Ascending aorta (tissue), 2 donors: ENCODE results near the gene TLR3. TPM values are rescaled to one million over a fixed set of nuclear protein-coding genes. Genes with fewer than 3 reads are reported as not detected.

Source experiments
- DNase-seq, 2 donors: peaks; one replicate each; pipeline ENCODE4 v3.0.0-alpha.2; 2019; ENCODE audit warnings: low spot score in 2 of 2
- H3K27ac ChIP-seq, 2 donors: fragments of 200-600 bp; sonication (generic); one replicate each; pipeline ENCODE4 v1.5.1; 2016 to 2017; ENCODE audit warnings: mild to moderate bottlenecking in 1 of 2
- H3K27me3 ChIP-seq: fragments of 200-600 bp; sonication (generic); one replicate; pipeline ENCODE4 v1.5.1; 2017
- H3K36me3 ChIP-seq, 2 donors: fragments of 200-600 bp; sonication (generic); one replicate each; pipeline ENCODE4 v1.5.1; 2016
- H3K4me1 ChIP-seq, 2 donors: fragments of 200-600 bp; sonication (generic); one replicate each; pipeline ENCODE4 v1.5.1; 2016 to 2017; ENCODE audit warnings: mild to moderate bottlenecking in 1 of 2
- H3K4me3 ChIP-seq, 2 donors: fragments of 200-600 bp; sonication (generic); one replicate each; pipeline ENCODE4 v1.5.1; 2016 to 2017; ENCODE audit warnings: mild to moderate bottlenecking in 1 of 2
- H3K9me3 ChIP-seq, 2 donors: fragments of 200-600 bp; sonication (generic); one replicate each; pipeline ENCODE4 v1.5.1; 2016
- intact Hi-C: fragments of 100-400 bp; cut with DNase I; formaldehyde crosslinking; loops from one replicate; pipeline ENCODE4 v1.15.1; 2023
- total RNA-seq: library from RNA; depleted of rRNA; stranded (reverse); fragments of >200 nt; gene quantifications from one replicate; pipeline ENCODE4 v1.1.0, GENCODE V29; 2016
- TF ChIP-seq, protein P1 (sequence below), 3 experiments: fragments of 200-600 bp in 2 of 3; fragments of 450-650 bp in 1 of 3; sonication (generic) in 2 of 3; IDR thresholded peaks; one replicate each; pipeline ENCODE4 v1.5.1; 2016 to 2019; ENCODE audit warnings: antibody characterized with exemption in 3 of 3, mild to moderate bottlenecking in 1 of 3, moderate library complexity in 1 of 3

TLR3 gene
- total RNA-seq, 1 donor from 2014 or later: 19.9 TPM

DNA sequence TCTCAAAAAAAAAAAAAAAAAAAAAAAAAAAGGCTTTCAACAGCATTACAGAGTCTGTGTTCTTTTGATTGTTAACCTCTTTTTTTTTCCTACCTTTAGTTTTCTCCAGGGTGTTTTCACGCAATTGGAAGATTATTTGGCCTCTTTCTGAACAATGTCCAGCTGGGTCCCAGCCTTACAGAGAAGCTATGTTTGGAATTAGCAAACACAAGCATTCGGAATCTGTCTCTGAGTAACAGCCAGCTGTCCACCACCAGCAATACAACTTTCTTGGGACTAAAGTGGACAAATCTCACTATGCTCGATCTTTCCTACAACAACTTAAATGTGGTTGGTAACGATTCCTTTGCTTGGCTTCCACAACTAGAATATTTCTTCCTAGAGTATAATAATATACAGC, 13.3 kb downstream of the TLR3 start:
- Histone ChIP-seq H3K4me1 (no peaks in the 10 kb centered on the region), H3K36me3 (no peaks in the 10 kb centered on the region), H3K27me3 (no peaks in the 10 kb centered on the region), H3K27ac (no peak overlapping the region), H3K9me3 (no peaks in the 10 kb centered on the region), H3K4me3 (no peak overlapping the region)
- TF ChIP-seq, protein P1, sequence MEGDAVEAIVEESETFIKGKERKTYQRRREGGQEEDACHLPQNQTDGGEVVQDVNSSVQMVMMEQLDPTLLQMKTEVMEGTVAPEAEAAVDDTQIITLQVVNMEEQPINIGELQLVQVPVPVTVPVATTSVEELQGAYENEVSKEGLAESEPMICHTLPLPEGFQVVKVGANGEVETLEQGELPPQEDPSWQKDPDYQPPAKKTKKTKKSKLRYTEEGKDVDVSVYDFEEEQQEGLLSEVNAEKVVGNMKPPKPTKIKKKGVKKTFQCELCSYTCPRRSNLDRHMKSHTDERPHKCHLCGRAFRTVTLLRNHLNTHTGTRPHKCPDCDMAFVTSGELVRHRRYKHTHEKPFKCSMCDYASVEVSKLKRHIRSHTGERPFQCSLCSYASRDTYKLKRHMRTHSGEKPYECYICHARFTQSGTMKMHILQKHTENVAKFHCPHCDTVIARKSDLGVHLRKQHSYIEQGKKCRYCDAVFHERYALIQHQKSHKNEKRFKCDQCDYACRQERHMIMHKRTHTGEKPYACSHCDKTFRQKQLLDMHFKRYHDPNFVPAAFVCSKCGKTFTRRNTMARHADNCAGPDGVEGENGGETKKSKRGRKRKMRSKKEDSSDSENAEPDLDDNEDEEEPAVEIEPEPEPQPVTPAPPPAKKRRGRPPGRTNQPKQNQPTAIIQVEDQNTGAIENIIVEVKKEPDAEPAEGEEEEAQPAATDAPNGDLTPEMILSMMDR (IDR thresholded peaks at IDR 0.05): no peak
- intact Hi-C loops: no loop called here
- DNase-seq: no peak

DNA sequence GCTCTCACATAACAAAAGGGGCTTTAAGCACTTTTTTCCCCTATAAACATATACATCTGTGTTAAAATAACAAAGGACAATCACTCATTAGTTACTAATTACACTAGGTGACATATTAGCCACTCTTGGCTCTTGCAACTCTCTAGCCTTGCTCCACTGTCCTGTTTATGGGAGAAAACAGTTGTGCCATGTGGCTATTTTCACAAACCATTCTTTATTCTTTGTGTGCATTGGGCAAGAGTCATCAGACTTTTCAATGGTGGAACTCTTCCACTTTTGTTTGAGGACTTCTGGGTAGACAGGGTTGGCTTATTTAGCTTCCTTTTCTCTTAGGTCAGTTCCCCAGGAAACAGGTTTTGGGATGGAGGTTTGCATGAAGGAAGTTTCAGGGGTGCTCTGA, 19.6 kb downstream of the TLR3 start:
- Histone ChIP-seq H3K9me3 (no peaks in the 10 kb centered on the region), H3K4me1 (no peaks in the 10 kb centered on the region), H3K27ac (no peak overlapping the region), H3K36me3 (no peaks in the 10 kb centered on the region), H3K4me3 (no peak overlapping the region), H3K27me3 (no peaks in the 10 kb centered on the region)
- TF ChIP-seq, protein P1 (IDR thresholded peaks at IDR 0.05): no peak
- DNase-seq: no peak
- intact Hi-C loops: no loop called here

DNA sequence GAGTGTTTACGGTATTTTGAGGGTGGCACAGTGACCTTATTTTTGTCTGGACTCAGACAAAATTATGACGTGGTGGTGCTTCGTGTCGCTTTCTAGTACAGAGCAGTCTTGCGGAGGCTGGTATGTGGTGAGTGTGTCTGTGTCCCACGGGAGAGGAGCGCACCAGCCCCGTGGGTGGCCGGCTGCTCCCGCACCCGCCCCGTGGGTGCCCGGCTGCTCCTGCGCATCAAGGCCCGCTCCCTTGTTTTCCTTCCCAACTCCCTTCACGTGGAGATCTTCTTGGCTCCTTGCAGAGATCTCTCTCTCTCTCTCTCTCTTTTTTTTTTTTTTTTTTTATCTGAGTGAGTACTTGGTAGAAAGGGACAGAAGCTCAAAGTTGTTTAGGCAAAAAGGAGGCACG, 23.3 kb downstream of the TLR3 start:
- H3K4me3 ChIP-seq: no peak overlapping the region
- intact Hi-C loops: no loop called here
- no peaks in the 10 kb centered on the region for H3K36me3 ChIP-seq
- H3K9me3 ChIP-seq: no peaks in the 10 kb centered on the region
- no peak for DNase-seq
- TF ChIP-seq, protein P1 (IDR thresholded peaks at IDR 0.05): no peak
- no peaks in the 10 kb centered on the region for H3K4me1 ChIP-seq
- no peaks in the 10 kb centered on the region for H3K27me3 ChIP-seq
- no peak overlapping the region for H3K27ac ChIP-seq

DNA sequence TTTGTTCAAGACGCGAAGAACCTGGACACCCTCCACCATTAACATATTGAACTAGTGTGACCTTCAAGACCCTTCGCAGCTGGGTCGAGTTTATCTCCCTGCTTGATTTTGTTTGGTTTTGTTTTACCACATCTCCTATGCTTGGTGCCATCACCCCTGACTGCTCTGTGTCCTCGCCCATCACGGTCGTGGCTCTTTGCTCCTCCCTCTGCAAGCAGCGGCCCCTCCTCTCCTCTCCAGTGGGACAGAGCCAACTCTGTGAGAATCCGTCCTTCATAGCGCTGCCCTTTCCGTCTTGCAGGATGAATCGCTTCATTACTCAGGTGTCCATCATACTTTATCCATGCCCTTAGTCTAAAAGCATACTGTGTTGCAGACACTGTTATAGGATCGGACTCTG, 26.4 kb downstream of the TLR3 start:
- Histone ChIP-seq H3K4me1 (no peaks in the 10 kb centered on the region), H3K27ac (no peak overlapping the region), H3K27me3 (no peaks in the 10 kb centered on the region), H3K9me3 (no peaks in the 10 kb centered on the region), H3K4me3 (peak overlapping the region in 1 of 2 donors; percentile 25), H3K36me3 (no peaks in the 10 kb centered on the region)
- no peak for DNase-seq
- intact Hi-C loops: no loop called here
- TF ChIP-seq, protein P1 (IDR thresholded peaks at IDR 0.05): no peak

DNA sequence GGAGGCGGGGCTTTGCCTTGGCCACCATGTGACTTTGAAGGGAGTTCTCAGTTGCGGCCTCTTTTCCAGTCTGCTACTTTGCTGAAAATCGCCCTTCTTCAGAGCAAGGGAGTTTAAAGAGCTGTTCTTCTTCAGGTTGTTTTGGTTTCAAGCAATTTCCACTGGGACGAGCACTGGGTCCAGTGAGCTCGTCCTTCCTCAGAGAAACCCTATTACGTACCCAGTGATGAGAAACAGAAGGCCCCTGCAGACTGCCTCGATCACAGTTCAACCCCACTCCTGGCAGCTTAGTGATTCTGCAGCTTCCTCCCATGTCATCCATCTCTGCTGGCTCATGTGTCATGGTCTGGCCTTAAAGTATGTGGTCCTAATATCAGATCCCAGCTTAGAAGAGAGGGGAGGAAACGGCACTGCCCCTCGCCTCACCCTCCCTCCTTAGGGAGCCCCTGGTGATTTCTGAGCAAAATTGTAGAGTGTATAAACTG, 27.8 kb downstream of the TLR3 start:
- intact Hi-C loops: no loop called here
- Histone ChIP-seq H3K4me1 (no peaks in the 10 kb centered on the region), H3K27me3 (no peaks in the 10 kb centered on the region), H3K4me3 (no peak overlapping the region), H3K9me3 (no peaks in the 10 kb centered on the region), H3K36me3 (no peaks in the 10 kb centered on the region), H3K27ac (no peak overlapping the region)
- TF ChIP-seq, protein P1 (IDR thresholded peaks at IDR 0.05): no peak
- DNase-seq: no peak

DNA sequence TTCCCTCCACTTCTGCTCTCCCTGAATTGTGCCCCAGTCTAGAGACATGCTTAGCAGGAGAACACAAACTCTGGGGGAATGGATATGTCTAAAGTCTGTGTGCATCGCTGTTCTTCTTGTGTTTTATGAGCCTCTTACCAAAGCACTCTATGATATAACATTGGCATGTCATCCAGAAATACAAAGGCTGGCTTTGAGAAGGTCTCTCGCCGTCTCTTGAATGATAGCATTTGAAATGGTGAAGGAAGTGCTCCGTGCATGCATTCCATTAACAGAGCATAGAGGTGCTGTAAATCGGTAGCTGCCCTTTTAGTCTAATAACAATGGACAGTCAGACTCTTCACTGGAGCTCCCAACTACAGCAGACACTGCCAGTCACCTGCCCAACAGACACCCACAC, 28.4 kb downstream of the TLR3 start:
- no peaks in the 10 kb centered on the region for H3K4me1 ChIP-seq
- no peak for DNase-seq
- no peaks in the 10 kb centered on the region for H3K36me3 ChIP-seq
- intact Hi-C loops: no loop called here
- H3K27me3 ChIP-seq: no peaks in the 10 kb centered on the region
- no peaks in the 10 kb centered on the region for H3K9me3 ChIP-seq
- H3K27ac ChIP-seq: no peak overlapping the region
- TF ChIP-seq, protein P1 (IDR thresholded peaks at IDR 0.05): no peak
- H3K4me3 ChIP-seq: no peak overlapping the region
